DOHH2 (cell line): Measurements from ENCODE around the gene PRRT4.

Source experiments
- H3F3A ChIP-seq: fragments of 200-600 bp; sonication (generic), shearing (Covaris generic); 2 replicates; pipeline ENCODE4 v1.6.0; 2016; ENCODE audit warnings: antibody characterized with exemption, mild to moderate bottlenecking; ENCODE audit not compliant: control insufficient read depth, insufficient read depth
- H3K27ac ChIP-seq: fragments of 200-600 bp; sonication (generic); 2 replicates; pipeline ENCODE4 v1.5.1; 2014; ENCODE audit warnings: low read depth, mild to moderate bottlenecking, low read length, moderate library complexity
- H3K27me3 ChIP-seq: fragments of 200-600 bp; sonication (generic); 2 replicates; pipeline ENCODE4 v1.6.1; 2014; ENCODE audit warnings: mild to moderate bottlenecking, low read length, mixed read lengths; ENCODE audit not compliant: control insufficient read depth
- H3K36me3 ChIP-seq: fragments of 200-600 bp; sonication (generic); 2 replicates; pipeline ENCODE4 v1.6.1; 2014; ENCODE audit warnings: mild to moderate bottlenecking, low read length, moderate library complexity, mixed read lengths; ENCODE audit not compliant: control insufficient read depth
- H3K4me1 ChIP-seq: fragments of 200-600 bp; sonication (generic); 2 replicates; pipeline ENCODE4 v1.6.1; 2014; ENCODE audit warnings: mild to moderate bottlenecking, low read length, mixed read lengths; ENCODE audit not compliant: control insufficient read depth
- H3K4me2 ChIP-seq: fragments of 200-600 bp; sonication (generic); 2 replicates; pipeline ENCODE4 v1.6.0; 2014; ENCODE audit warnings: mild to moderate bottlenecking, low read length, moderate library complexity
- H3K4me3 ChIP-seq: fragments of 200-600 bp; sonication (generic); 2 replicates; pipeline ENCODE4 v1.5.1; 2014; ENCODE audit warnings: mild to moderate bottlenecking, low read length, mixed read lengths
- H3K79me2 ChIP-seq: fragments of 200-600 bp; sonication (generic); 2 replicates; pipeline ENCODE4 v1.6.1; 2014; ENCODE audit warnings: mild to moderate bottlenecking, low read length, mixed read lengths; ENCODE audit not compliant: control insufficient read depth
- H3K9me2 ChIP-seq: fragments of 200-600 bp; sonication (generic); replicated peaks from 2 replicates; pipeline ENCODE4 v1.6.1; 2014; ENCODE audit warnings: mild to moderate bottlenecking, low read length, mixed read lengths; ENCODE audit not compliant: control insufficient read depth
- H3K9me3 ChIP-seq: fragments of 200-600 bp; sonication (generic); 2 replicates; pipeline ENCODE4 v1.6.1; 2014; ENCODE audit warnings: antibody characterized with exemption, low read length, mixed read lengths; ENCODE audit not compliant: control insufficient read depth, insufficient read depth
- H4K20me1 ChIP-seq: fragments of 200-600 bp; sonication (generic); 2 replicates; pipeline ENCODE4 v1.6.0; 2014; ENCODE audit warnings: low read depth, mild to moderate bottlenecking, antibody characterized with exemption, low read length, moderate library complexity; ENCODE audit not compliant: control insufficient read depth, insufficient read depth
- CTCF ChIP-seq: fragments of 200-600 bp; sonication (generic); IDR thresholded peaks from one replicate; pipeline ENCODE4 v1.5.1; 2014; ENCODE audit warnings: antibody characterized with exemption, mild to moderate bottlenecking, low read depth, low read length; ENCODE audit not compliant: poor library complexity, severe bottlenecking
- EZH2phosphoT487 ChIP-seq: fragments of 200-600 bp; sonication (generic); IDR thresholded peaks from 2 replicates; pipeline ENCODE4 v1.6.1; 2017; ENCODE audit warnings: borderline replicate concordance, mild to moderate bottlenecking, antibody characterized with exemption, low read length, moderate library complexity, mixed read lengths

The PRRT4 gene

GRCh38 chr7:128400566-128400965, 39.1 kb upstream of the PRRT4 start:
- Histone ChIP-seq H3K36me3 (peaks cover 86% of the 10 kb centered on the region), H3K27ac (no peak overlapping the region), H4K20me1 (peaks cover 9% of the 10 kb centered on the region; the same call in 1 of the 2 replicates), H3F3A (no peaks in the 10 kb centered on the region; the same call in 1 of the 2 replicates), H3K9me3 (no peaks in the 10 kb centered on the region), H3K4me3 (no peak overlapping the region), H3K4me1 (peaks cover 18% of the 10 kb centered on the region), H3K27me3 (no peaks in the 10 kb centered on the region), H3K79me2 (peaks cover 31% of the 10 kb centered on the region), H3K4me2 (no peak overlapping the region), H3K9me2 (no peaks in the 10 kb centered on the region)
- no peak for TF ChIP-seq CTCF
- no peak for TF ChIP-seq EZH2phosphoT487

DNA sequence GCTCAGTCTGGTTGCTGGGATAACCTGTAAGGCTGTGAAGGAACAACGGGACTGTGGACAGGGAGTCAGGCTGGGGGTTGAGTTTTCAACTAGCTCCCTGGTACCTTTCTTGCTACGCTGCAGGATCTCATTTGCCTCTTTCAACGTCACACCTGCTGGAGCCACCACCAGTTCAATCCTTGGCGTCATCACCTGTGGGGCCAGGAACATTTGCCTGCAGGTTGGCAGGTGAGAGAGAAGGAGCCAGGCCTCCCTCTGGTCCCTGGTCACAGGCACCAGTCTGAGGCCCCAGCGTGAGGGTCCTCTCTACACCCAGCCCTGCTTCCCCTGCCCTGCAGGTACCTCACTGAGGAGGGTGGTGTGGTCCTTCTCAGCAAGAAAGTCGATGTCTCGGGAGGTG, 38.5 kb upstream of the PRRT4 start:
- no peak for TF ChIP-seq EZH2phosphoT487
- TF ChIP-seq CTCF: no peak
- Histone ChIP-seq H3K9me3 (no peaks in the 10 kb centered on the region), H3K4me2 (no peak overlapping the region), H3K79me2 (peaks cover 25% of the 10 kb centered on the region), H3F3A (no peaks in the 10 kb centered on the region; the same call in 1 of the 2 replicates), H4K20me1 (peaks cover 9% of the 10 kb centered on the region; the same call in 1 of the 2 replicates), H3K4me1 (peaks cover 16% of the 10 kb centered on the region), H3K4me3 (no peak overlapping the region), H3K36me3 (peaks cover 86% of the 10 kb centered on the region), H3K27ac (no peak overlapping the region), H3K27me3 (no peaks in the 10 kb centered on the region), H3K9me2 (no peaks in the 10 kb centered on the region)

DNA sequence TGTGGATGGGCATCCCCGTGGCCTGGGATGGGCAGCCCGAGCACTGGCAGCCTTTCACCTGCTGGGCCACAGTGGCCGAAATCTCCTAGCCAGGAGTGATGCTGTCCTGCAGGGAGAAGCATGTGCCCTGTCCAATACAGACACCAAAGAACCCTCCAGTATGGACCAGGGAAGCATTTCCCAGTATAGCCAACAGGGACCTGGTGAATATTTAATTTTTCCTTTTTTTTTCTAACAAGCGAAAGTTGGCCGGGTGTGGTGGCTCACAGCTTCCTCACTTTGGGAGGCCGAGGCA, 37.3 kb upstream of the PRRT4 start:
- H3K27ac ChIP-seq: no peak overlapping the region
- H3K9me3 ChIP-seq: no peaks in the 10 kb centered on the region
- no peaks in the 10 kb centered on the region for H3K27me3 ChIP-seq
- peaks cover 9% of the 10 kb centered on the region; the same call in 1 of the 2 replicates for H4K20me1 ChIP-seq
- peaks cover 4% of the 10 kb centered on the region for H3K4me1 ChIP-seq
- no peaks in the 10 kb centered on the region for H3K9me2 ChIP-seq
- H3K36me3 ChIP-seq: peaks cover 92% of the 10 kb centered on the region
- H3K4me2 ChIP-seq: no peak overlapping the region
- no peaks in the 10 kb centered on the region; the same call in 1 of the 2 replicates for H3F3A ChIP-seq
- H3K4me3 ChIP-seq: no peak overlapping the region
- no peak for TF ChIP-seq EZH2phosphoT487
- peak; percentile 51 for TF ChIP-seq CTCF
- peaks cover 13% of the 10 kb centered on the region for H3K79me2 ChIP-seq
